Rectal smooth muscle tissue (tissue), 1 donor: Measurements from ENCODE around the gene L3HYPDH.
A peak's percentile ranks its signal among the peaks of the same experiment; 100 is the strongest.
"Not testable (repeated sequence)": the region's sequence is repeated elsewhere in the genome, so short reads cannot be mapped to it uniquely, and the experiment has no call there.

ENCODE experiments used
- H3K27ac ChIP-seq: one replicate; pipeline ENCODE4 v1.7.0; 2013; ENCODE audit warnings: low read depth, low read length, inconsistent platforms
- H3K27me3 ChIP-seq: one replicate; pipeline ENCODE4 v1.7.0; 2013; ENCODE audit warnings: low read length; ENCODE audit not compliant: control insufficient read depth, insufficient read depth
- H3K36me3 ChIP-seq: one replicate; pipeline ENCODE4 v1.7.0; 2013; ENCODE audit warnings: low read length; ENCODE audit not compliant: control insufficient read depth, insufficient read depth
- H3K4me1 ChIP-seq: one replicate; pipeline ENCODE4 v1.7.0; 2013; ENCODE audit warnings: low read length; ENCODE audit not compliant: control insufficient read depth, insufficient read depth
- H3K4me3 ChIP-seq: one replicate; pipeline ENCODE4 v1.7.0; 2013; ENCODE audit warnings: low read length
- H3K9ac ChIP-seq: one replicate; pipeline ENCODE4 v1.7.0; 2013; ENCODE audit warnings: low read length

The L3HYPDH gene

GRCh38 chr14:59465316-59466135 is 18.7 kb downstream of the L3HYPDH start, which contains the start of gene GPR135:
Gene GPR135 (minus strand): TSS chr14:59465380. CDS start chr14:59465226, 154 bp downstream.
- Histone ChIP-seq H3K36me3 (no peaks in the 10 kb centered on the region), H3K4me3 (peak within 1 kb of the TSS; percentile 68), H3K27me3 (no peaks in the 10 kb centered on the region), H3K9ac (no peak within 1 kb of the TSS), H3K27ac (peak within 1 kb of the TSS; percentile 70), H3K4me1 (peaks cover 4% of the 10 kb centered on the region)

GRCh38 chr14:59464486-59465315 is 19.5 kb downstream of the L3HYPDH start:
- H3K9ac ChIP-seq: no peak overlapping the region
- H3K36me3 ChIP-seq: no peaks in the 10 kb centered on the region
- peak overlapping the region; percentile 68 for H3K4me3 ChIP-seq
- H3K27me3 ChIP-seq: no peaks in the 10 kb centered on the region
- peaks cover 4% of the 10 kb centered on the region for H3K4me1 ChIP-seq
- peak overlapping the region; percentile 70 for H3K27ac ChIP-seq

- peak overlapping the region; percentile 70 for H3K27ac ChIP-seq
- peaks cover 4% of the 10 kb centered on the region for H3K4me1 ChIP-seq
- H3K9ac ChIP-seq: no peak overlapping the region
- H3K27me3 ChIP-seq: no peaks in the 10 kb centered on the region
- no peaks in the 10 kb centered on the region for H3K36me3 ChIP-seq
- H3K4me3 ChIP-seq: peak overlapping the region; percentile 68
Observed at GRCh38 chr14:59463787-59464485, 20.3 kb downstream of the L3HYPDH start.

DNA sequence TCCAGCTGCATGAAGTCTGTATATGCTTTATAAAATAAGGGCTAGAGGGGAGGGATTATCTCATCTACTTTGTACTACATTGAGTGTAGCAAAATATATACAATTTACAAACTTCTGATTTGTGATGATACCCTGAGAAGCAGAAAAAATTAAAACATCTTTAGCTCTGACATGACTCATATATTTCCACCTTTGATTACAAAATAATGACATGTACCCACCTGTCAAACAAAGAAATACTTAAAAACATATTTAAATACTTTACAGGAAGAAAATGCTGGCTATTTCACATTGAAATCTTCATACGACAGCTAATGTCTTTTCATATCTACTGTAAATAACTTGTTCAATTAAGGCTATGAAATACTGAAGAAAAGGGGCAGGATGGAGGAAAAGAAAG is 22.3 kb downstream of the L3HYPDH start:
- H3K9ac ChIP-seq: no peak overlapping the region
- no peaks in the 10 kb centered on the region for H3K27me3 ChIP-seq
- H3K27ac ChIP-seq: no peak overlapping the region
- H3K4me1 ChIP-seq: peaks cover 4% of the 10 kb centered on the region
- no peaks in the 10 kb centered on the region for H3K36me3 ChIP-seq
- H3K4me3 ChIP-seq: no peak overlapping the region

- Histone ChIP-seq H3K9ac (no peak overlapping the region), H3K27ac (no peak overlapping the region), H3K27me3 (no peaks in the 10 kb centered on the region), H3K36me3 (no peaks in the 10 kb centered on the region), H3K4me1 (peaks cover 4% of the 10 kb centered on the region), H3K4me3 (no peak overlapping the region)
Observed at GRCh38 chr14:59460378-59460777, 23.8 kb downstream of the L3HYPDH start.

DNA sequence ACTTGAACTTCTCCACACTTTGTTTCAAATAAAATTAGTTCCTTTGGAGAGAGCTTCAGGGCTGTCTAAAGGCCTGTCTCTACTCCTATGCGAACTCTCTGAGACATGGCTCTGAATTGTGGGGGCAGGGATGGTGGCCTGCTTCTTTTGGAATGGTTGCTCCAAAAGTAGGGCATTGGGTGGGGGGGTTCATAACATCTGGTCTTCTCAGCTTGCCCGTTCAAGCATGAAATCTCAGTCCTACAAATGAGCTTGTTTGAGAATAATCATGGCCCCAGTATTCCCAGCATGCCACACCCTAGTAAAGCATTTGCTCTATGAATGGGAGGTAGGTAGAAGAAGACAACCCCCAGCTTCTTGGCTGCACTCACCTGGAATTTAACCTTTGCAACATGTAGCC is 25.7 kb downstream of the L3HYPDH start:
- H3K27me3 ChIP-seq: no peaks in the 10 kb centered on the region
- H3K36me3 ChIP-seq: no peaks in the 10 kb centered on the region
- H3K27ac ChIP-seq: no peak overlapping the region
- no peaks in the 10 kb centered on the region for H3K4me1 ChIP-seq
- H3K4me3 ChIP-seq: no peak overlapping the region
- no peak overlapping the region for H3K9ac ChIP-seq

DNA sequence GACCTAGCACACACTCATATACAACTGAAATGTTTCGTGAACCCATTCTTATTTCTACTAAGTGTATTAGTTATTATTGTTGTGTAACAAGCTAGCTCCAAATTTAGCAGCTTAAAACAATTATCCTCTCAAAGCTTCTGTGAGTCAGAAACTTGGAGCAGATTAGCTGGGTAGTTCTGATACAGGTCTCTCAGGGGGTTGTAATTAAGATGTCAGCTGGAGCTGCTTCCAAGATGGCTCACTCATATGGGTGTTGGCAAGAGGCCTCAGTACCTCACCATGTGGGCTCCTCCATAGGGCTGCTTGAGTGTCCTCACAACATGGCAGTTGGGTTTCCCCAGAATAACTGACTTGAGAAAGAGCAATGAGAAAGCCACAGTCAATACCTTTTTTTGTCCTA is 28.8 kb downstream of the L3HYPDH start:
- Histone ChIP-seq H3K27ac (no peak overlapping the region), H3K27me3 (no peaks in the 10 kb centered on the region)

GRCh38 chr14:59454139-59454538 is 30.1 kb downstream of the L3HYPDH start:
- Histone ChIP-seq H3K27ac (no peak overlapping the region), H3K9ac (no peak overlapping the region), H3K4me1 (no peaks in the 10 kb centered on the region), H3K36me3 (no peaks in the 10 kb centered on the region), H3K4me3 (no peak overlapping the region), H3K27me3 (no peaks in the 10 kb centered on the region)

More for the DNA sequence above, 28.8 kb downstream of the L3HYPDH start:
- H3K4me3 ChIP-seq: no peak overlapping the region
- H3K4me1 ChIP-seq: no peaks in the 10 kb centered on the region
- no peak overlapping the region for H3K9ac ChIP-seq
- no peaks in the 10 kb centered on the region for H3K36me3 ChIP-seq

- Histone ChIP-seq H3K27ac (no peak overlapping the region), H3K36me3 (no peaks in the 10 kb centered on the region)
Observed at GRCh38 chr14:59451849-59452248, 32.4 kb downstream of the L3HYPDH start.

DNA sequence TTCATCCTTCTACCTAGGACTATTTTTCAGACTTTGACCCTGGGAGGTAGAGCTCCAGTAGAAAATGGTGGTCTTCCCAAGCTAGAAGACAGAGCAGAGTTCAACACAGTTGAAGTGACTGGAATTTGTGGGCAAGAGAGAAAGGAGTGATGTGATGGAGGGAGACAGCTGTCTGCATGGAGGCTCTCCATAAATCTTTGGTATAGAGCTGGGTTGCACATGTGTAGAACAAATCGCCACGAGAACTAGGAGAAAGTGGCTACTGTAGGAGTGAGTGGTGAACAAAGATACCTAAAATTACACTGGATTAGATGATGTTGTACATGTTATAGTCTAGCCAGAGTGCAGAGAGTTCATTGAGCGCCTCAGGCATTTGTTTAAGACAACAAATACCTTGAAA is 33.5 kb downstream of the L3HYPDH start:
- no peaks in the 10 kb centered on the region for H3K4me1 ChIP-seq
- H3K27me3 ChIP-seq: no peaks in the 10 kb centered on the region
- H3K9ac ChIP-seq: no peak overlapping the region
- H3K36me3 ChIP-seq: no peaks in the 10 kb centered on the region
- H3K27ac ChIP-seq: no peak overlapping the region
- no peak overlapping the region for H3K4me3 ChIP-seq

More at GRCh38 chr14:59451849-59452248, 32.4 kb downstream of the L3HYPDH start:
- no peaks in the 10 kb centered on the region for H3K4me1 ChIP-seq
- H3K4me3 ChIP-seq: no peak overlapping the region
- H3K27me3 ChIP-seq: no peaks in the 10 kb centered on the region
- no peak overlapping the region for H3K9ac ChIP-seq

DNA sequence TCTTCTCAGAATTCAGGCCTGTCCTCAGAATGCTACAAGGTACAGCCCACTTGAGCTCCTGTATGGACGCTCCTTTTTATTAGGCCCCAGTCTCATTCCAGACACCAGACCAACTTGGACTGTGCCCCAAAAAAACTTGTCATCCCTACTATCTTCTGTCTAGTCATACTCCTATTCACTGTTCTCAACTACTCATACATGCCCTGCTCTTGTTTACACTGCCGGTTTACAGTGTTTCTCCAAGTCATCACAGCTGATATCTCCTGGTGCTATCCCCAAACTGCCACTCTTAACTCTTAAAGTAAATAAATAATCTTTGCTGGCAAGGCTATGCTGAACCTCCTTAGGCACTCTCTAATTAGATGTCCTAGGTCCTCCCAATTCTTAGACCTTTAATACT is 35.5 kb downstream of the L3HYPDH start:
- H3K36me3 ChIP-seq, H3K27me3 ChIP-seq, H3K4me3 ChIP-seq, H3K4me1 ChIP-seq, H3K9ac ChIP-seq, H3K27ac ChIP-seq: not testable (repeated sequence)

GRCh38 chr14:59439256-59439965 is 44.8 kb downstream of the L3HYPDH start:
- H3K4me1 ChIP-seq: no peaks in the 10 kb centered on the region
- H3K9ac ChIP-seq: no peak overlapping the region
- H3K36me3 ChIP-seq: no peaks in the 10 kb centered on the region
- H3K4me3 ChIP-seq: no peak overlapping the region
- H3K27me3 ChIP-seq: no peaks in the 10 kb centered on the region
- no peak overlapping the region for H3K27ac ChIP-seq
